Endothelial cell of umbilical vein (primary cell): Measurements from ENCODE around the gene ZBTB48. TPM values are rescaled to one million over a fixed set of nuclear protein-coding genes. Genes with fewer than 3 reads are reported as not detected.

Source experiments
- BruUV-seq: library from RNA; stranded (reverse); fragments of 400-500 nt; replicated peaks from 2 replicates; lab custom pipeline; 2021; lab: Mats Ljungman, UMichigan
- CTCF ChIA-PET: fragments of 300-600, 350-600 bp; sonication (Branson Sonifier 250); formaldehyde crosslinking; loops from one replicate; lab custom pipeline; 2021; ENCODE audit warnings: antibody characterized with exemption, inconsistent platforms; lab: Charles Lee
- POLR2A ChIA-PET: fragments of 300-600, 350-600 bp; sonication (Branson Sonifier 250); formaldehyde crosslinking; loops from one replicate; lab custom pipeline; 2021; ENCODE audit warnings: antibody characterized with exemption, inconsistent platforms; lab: Charles Lee
- DNase-seq: peaks from one replicate; pipeline ENCODE4 v3.0.0-alpha.2; 2011; ENCODE audit warnings: low read depth, low spot score
- FAIRE-seq: peaks from 2 replicates; lab custom pipeline; 2011; peaks lifted over from hg19 to GRCh38; lab: Jason Lieb, UNC
- H2AFZ ChIP-seq: 2 replicates; pipeline ENCODE4 v1.6.0; 2012; ENCODE audit warnings: low read depth, low read length, control low read depth, inconsistent platforms
- H3K27ac ChIP-seq: 2 replicates; pipeline ENCODE4 v1.5.1; 2011; ENCODE audit warnings: low read depth, mild to moderate bottlenecking, control low read depth, low read length, moderate library complexity; ENCODE audit not compliant: insufficient read depth
- H3K27me3 ChIP-seq, 2 experiments: 2 replicates each; pipeline versions ENCODE4 v1.6.0 to v1.6.1; 2011; ENCODE audit warnings: low read length in 2 of 2, mixed read lengths in 1 of 2; ENCODE audit not compliant: control insufficient read depth in 2 of 2, insufficient read depth in 2 of 2
- H3K36me3 ChIP-seq, 2 experiments: 2 replicates in 1 of 2; 3 replicates in 1 of 2; pipeline ENCODE4 v1.5.1; 2011; ENCODE audit warnings: low read length in 2 of 2, mild to moderate bottlenecking in 1 of 2, moderate library complexity in 1 of 2; ENCODE audit not compliant: control insufficient read depth in 2 of 2, insufficient read depth in 2 of 2; ENCODE audit errors: extremely low read depth in 1 of 2
- H3K4me1 ChIP-seq: 3 replicates; pipeline ENCODE4 v1.5.1; 2011; ENCODE audit warnings: mild to moderate bottlenecking, low read length; ENCODE audit not compliant: control insufficient read depth, insufficient read depth; ENCODE audit errors: extremely low read depth
- H3K4me2 ChIP-seq: 2 replicates; pipeline ENCODE4 v1.6.1; 2011; ENCODE audit warnings: low read length, control low read depth, mixed read lengths; ENCODE audit not compliant: insufficient read depth
- H3K4me3 ChIP-seq, 3 experiments: fragments of 200-600 bp in 1 of 3; sonication (generic), shearing (Covaris generic) in 1 of 3; replicated peaks in 1 of 3; 2 replicates each; pipeline ENCODE4 v1.5.1; 2011 to 2016; ENCODE audit warnings: control low read depth in 3 of 3, low read length in 3 of 3, mild to moderate bottlenecking in 2 of 3, inconsistent platforms in 1 of 3, low read depth in 1 of 3, moderate library complexity in 1 of 3; ENCODE audit not compliant: insufficient read depth in 1 of 3
- H3K79me2 ChIP-seq: 2 replicates; pipeline ENCODE4 v1.6.0; 2012; ENCODE audit warnings: low read length, inconsistent platforms; ENCODE audit not compliant: control insufficient read depth, insufficient read depth
- H3K9ac ChIP-seq: replicated peaks from 2 replicates; pipeline ENCODE3; 2011; ENCODE audit warnings: low read length, control low read depth; ENCODE audit not compliant: insufficient read depth; ENCODE audit errors: extremely low read depth
- H3K9me1 ChIP-seq: replicated peaks from 3 replicates; pipeline ENCODE4 v1.6.0; 2011; ENCODE audit warnings: mild to moderate bottlenecking, low read length; ENCODE audit not compliant: control insufficient read depth, insufficient read depth; ENCODE audit errors: extremely low read depth
- H3K9me3 ChIP-seq: replicated peaks from 2 replicates; pipeline ENCODE4 v1.5.1; 2012; ENCODE audit warnings: low read length, inconsistent platforms; ENCODE audit not compliant: control insufficient read depth, insufficient read depth
- H4K20me1 ChIP-seq: replicated peaks from 2 replicates; pipeline ENCODE3; 2011; ENCODE audit warnings: mild to moderate bottlenecking, low read length; ENCODE audit not compliant: control insufficient read depth, insufficient read depth; ENCODE audit errors: extremely low read depth
- EZH2 ChIP-seq: IDR thresholded peaks from 2 replicates; pipeline ENCODE4 v1.6.1; 2012; ENCODE audit warnings: borderline replicate concordance, low read depth, mild to moderate bottlenecking, moderate library complexity, low read length, inconsistent platforms; ENCODE audit not compliant: severe bottlenecking
- FOS ChIP-seq: IDR thresholded peaks from 2 replicates; pipeline ENCODE4 v1.6.1; 2011; ENCODE audit warnings: mild to moderate bottlenecking, low read length, moderate library complexity, borderline replicate concordance; ENCODE audit not compliant: insufficient read depth
- dilution Hi-C: fragments of 300-500 bp; cut with MboI; formaldehyde crosslinking; loops from one replicate; pipeline ENCODE4 v1.15.0; 2019; ENCODE audit warnings: low sequenced_read_pairs; ENCODE audit not compliant: extremely low pct_ligation_motif_present
- intact Hi-C: fragments of 100-400 bp; cut with micrococcal nuclease; formaldehyde crosslinking; loops from one replicate; pipeline ENCODE4 v1.10.0; 2022
- polyA plus RNA-seq, 4 experiments: library from polyadenylated mRNA; depleted of rRNA in 3 of 4; stranded (reverse) in 3 of 4; unstranded in 1 of 4; fragments of >200 nt; gene quantifications; 2 replicates each; pipeline versions ENCODE4 v1.2.1 to v1.2.3, GENCODE V29; 2011 to 2012; ENCODE audit warnings: missing spikeins in 1 of 4
- total RNA-seq: library from RNA; stranded (reverse); gene quantifications from 2 replicates; pipeline ENCODE4 v1.2.3, GENCODE V29; 2021
- TF ChIP-seq, protein P1 (sequence below), 2 donors: IDR thresholded peaks; 1 replicate in 1 of 2; 2 replicates in 1 of 2; pipeline ENCODE4 v1.5.1; 2011; ENCODE audit warnings: low read length in 2 of 2, mild to moderate bottlenecking in 2 of 2, moderate library complexity in 2 of 2, control low read depth in 1 of 2, inconsistent platforms in 1 of 2, low read depth in 1 of 2; ENCODE audit not compliant: insufficient read depth in 1 of 2; ENCODE audit errors: extremely low read depth in 1 of 2

The ZBTB48 gene
- total and polyA plus RNA-seq, 2 donors (not counting 3 experiments of a cell fraction or from before 2014, with no cell fraction given): 20.9 to 25.1 TPM

DNA sequence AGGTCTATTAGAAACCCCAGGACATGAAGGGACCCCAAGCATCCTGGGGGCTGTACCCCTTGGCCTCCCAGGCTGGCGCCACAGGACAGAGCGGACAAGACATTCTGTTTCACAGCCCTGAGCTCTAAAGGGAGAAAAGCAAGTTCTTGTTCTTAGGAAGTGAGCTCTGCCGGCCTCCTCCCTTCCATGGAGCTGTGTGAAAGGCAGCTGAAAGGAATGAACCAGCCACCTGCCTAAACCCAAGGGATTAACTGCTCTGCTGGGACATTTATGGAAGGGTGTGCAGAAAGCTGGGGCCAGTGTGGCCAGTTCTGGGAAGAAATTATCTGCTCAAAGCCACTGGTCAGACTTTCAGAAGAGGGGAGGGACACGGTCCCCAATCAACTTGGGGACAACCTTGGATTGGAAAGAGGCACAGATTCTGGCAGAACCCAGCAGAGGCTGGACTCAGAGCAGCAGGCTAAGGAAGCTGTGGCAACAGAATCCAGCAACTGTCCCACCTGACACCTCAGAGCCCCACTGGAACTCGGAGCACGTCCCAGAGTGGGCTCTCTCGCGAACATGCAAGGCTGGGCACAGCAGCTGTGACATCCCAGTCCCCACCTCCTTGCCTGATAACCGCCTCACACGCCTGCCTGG, 20.7 kb downstream of the ZBTB48 start:
- TF ChIP-seq FOS (no peak), EZH2 (no peak)
- TF ChIP-seq, protein P1, sequence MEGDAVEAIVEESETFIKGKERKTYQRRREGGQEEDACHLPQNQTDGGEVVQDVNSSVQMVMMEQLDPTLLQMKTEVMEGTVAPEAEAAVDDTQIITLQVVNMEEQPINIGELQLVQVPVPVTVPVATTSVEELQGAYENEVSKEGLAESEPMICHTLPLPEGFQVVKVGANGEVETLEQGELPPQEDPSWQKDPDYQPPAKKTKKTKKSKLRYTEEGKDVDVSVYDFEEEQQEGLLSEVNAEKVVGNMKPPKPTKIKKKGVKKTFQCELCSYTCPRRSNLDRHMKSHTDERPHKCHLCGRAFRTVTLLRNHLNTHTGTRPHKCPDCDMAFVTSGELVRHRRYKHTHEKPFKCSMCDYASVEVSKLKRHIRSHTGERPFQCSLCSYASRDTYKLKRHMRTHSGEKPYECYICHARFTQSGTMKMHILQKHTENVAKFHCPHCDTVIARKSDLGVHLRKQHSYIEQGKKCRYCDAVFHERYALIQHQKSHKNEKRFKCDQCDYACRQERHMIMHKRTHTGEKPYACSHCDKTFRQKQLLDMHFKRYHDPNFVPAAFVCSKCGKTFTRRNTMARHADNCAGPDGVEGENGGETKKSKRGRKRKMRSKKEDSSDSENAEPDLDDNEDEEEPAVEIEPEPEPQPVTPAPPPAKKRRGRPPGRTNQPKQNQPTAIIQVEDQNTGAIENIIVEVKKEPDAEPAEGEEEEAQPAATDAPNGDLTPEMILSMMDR (IDR thresholded peaks at IDR 0.05; ENCODE audit: extremely low read depth in 1 of 2, insufficient read depth in 1 of 2, low read depth in 1 of 2, low read length in 2 of 2): no peak
- H3K36me3 ChIP-seq: peaks cover 2 to 20% of the 10 kb centered on the region in 2 experiments
- no peak for DNase-seq
- H3K79me2 ChIP-seq: peaks cover 58% of the 10 kb centered on the region
- H3K27ac ChIP-seq: peak overlapping the region; percentile 78
- TSS peak; percentile 23 for BruUV-seq
- intact Hi-C loops: loop anchor here (1.0 to 5.0 kb wide), 5 partner anchors 20 to 187 kb away; partner anchors contain the start of genes CAMTA1, DNAJC11 and NOL9
- H3K27me3 ChIP-seq: no peaks in the 10 kb centered on the region
- H3K4me2 ChIP-seq: peak overlapping the region; percentile 87
- H3K4me1 ChIP-seq: peaks cover 23% of the 10 kb centered on the region
- H3K9me3 ChIP-seq: no peaks in the 10 kb centered on the region
- dilution Hi-C loops: no loop called here
- FAIRE-seq: no peak
- H2AFZ ChIP-seq: peak overlapping the region; percentile 24
- peak overlapping the region; percentile 73 for H3K9ac ChIP-seq
- H3K4me3 ChIP-seq: peak overlapping the region; percentile 39 to 84 (median 74)
- ChIA-PET CTCF (interaction anchor here (0.8 to 2.9 kb wide), 11 partner anchors 11 to 114 kb away, joined by 3 to 12 read pairs (median 4); partner anchors contain the start of genes NOL9, TAS1R1, THAP3 and ZBTB48), POLR2A (interaction anchor here (1.1 to 1.4 kb wide), 2 partner anchors 11 to 20 kb away, joined by 4 to 6 read pairs; partner anchors contain the start of gene ZBTB48)
- H3K9me1 ChIP-seq: no peaks in the 10 kb centered on the region
- no peaks in the 10 kb centered on the region for H4K20me1 ChIP-seq
